Gastrocnemius medialis (tissue), 4 donors: ENCODE measurements around the gene PPP2R3B.
A peak's percentile ranks its signal among the peaks of the same experiment; 100 is the strongest.

ENCODE experiments used
- POLR2A ChIP-seq, 2 donors: fragments of 450-650 bp; IDR thresholded peaks; one replicate each; pipeline ENCODE4 v1.6.1; 2017; ENCODE audit warnings: antibody characterized with exemption in 2 of 2, mild to moderate bottlenecking in 2 of 2, moderate library complexity in 2 of 2
- TF ChIP-seq, protein P1 (sequence below), 5 experiments: fragments of 450-650 bp in 3 of 5; fragments of 200-600 bp in 2 of 5; sonication (generic) in 2 of 5; IDR thresholded peaks in 4 of 5; conservative IDR thresholded peaks in 1 of 5; 1 replicate in 4 of 5; 2 replicates in 1 of 5; pipeline ENCODE4 v1.5.1; 2016 to 2019; ENCODE audit warnings: antibody characterized with exemption in 5 of 5, mild to moderate bottlenecking in 3 of 5, moderate library complexity in 3 of 5

DNA sequence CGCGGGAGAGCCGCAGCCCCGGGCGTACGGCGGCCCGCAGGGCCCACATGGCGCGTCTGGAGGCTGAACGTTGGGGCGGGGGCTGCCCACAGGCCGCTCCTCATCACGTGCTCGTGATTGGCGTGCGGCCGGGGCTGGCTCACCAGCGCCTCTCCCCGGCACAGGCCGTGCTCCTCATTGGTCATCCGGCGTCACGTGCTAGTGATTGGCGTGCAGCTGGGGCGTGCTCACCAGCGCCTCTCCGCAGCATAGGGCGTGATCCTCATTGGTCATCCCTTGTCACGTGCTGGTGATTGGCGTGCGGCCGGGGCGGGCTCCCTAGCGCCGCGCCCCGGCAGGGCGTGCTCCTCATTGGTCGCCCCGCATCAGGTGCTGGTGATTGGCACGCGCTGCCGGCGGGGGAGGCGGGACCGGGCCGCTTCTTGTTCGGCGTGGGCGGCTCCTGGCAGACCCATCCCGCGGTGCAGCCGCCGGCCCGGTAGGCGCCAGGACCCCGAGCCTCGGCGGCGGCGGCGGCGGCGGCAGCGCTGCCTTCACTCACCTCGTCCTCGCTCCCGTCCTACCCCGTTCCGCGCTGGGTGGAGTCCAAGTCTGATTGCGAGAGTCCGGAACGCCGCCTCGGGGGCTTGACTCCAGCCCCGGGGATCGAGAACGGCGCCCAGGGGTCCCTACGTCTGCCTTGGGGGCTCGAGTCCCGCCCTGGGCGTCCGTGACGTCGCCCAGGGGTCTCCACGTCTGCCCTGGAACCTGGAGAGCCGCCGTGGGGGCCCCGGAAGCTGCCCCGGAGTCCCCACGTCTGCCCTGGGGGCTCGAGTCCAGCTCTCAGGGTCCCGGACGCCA, 67.7 kb downstream of the PPP2R3B start, which contains the start of gene GTPBP6:
- TF ChIP-seq, protein P1, sequence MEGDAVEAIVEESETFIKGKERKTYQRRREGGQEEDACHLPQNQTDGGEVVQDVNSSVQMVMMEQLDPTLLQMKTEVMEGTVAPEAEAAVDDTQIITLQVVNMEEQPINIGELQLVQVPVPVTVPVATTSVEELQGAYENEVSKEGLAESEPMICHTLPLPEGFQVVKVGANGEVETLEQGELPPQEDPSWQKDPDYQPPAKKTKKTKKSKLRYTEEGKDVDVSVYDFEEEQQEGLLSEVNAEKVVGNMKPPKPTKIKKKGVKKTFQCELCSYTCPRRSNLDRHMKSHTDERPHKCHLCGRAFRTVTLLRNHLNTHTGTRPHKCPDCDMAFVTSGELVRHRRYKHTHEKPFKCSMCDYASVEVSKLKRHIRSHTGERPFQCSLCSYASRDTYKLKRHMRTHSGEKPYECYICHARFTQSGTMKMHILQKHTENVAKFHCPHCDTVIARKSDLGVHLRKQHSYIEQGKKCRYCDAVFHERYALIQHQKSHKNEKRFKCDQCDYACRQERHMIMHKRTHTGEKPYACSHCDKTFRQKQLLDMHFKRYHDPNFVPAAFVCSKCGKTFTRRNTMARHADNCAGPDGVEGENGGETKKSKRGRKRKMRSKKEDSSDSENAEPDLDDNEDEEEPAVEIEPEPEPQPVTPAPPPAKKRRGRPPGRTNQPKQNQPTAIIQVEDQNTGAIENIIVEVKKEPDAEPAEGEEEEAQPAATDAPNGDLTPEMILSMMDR (IDR thresholded peaks at IDR 0.05 in 4 of 5, conservative IDR thresholded peaks at IDR 0.05 in 1 of 5) = peak in 3 of 5 experiments; percentile 17 to 26 (median 21)
- peak; percentile 65 to 82 for TF ChIP-seq POLR2A (IDR thresholded peaks at IDR 0.05)
